NB4 (cell line): Measurements from ENCODE around the gene NIPAL3.

ENCODE experiments used
- DNase-seq: peaks from one replicate; pipeline ENCODE4 v3.0.0; 2010; ENCODE audit warnings: low read depth
- H3K4me3 ChIP-seq: one replicate; pipeline ENCODE4 v1.5.1; 2011; ENCODE audit warnings: mild to moderate bottlenecking, low read depth, low read length, moderate library complexity
- MYC ChIP-seq: IDR thresholded peaks from 2 replicates; pipeline ENCODE4 v1.6.1; 2011; ENCODE audit warnings: low read depth, low read length
- POLR2A ChIP-seq: IDR thresholded peaks from 2 replicates; pipeline ENCODE4 v1.6.1; 2011; ENCODE audit warnings: mild to moderate bottlenecking; ENCODE audit not compliant: insufficient read length; ENCODE audit errors: extremely low read depth
- TF ChIP-seq, protein P1 (sequence below): IDR thresholded peaks from 2 replicates; pipeline ENCODE4 v1.6.1; 2011; ENCODE audit warnings: low read depth, low read length
- TF ChIP-seq, protein P2 (sequence below): IDR thresholded peaks from one replicate; pipeline ENCODE4 v1.5.1; 2012; ENCODE audit warnings: low read depth, low read length

Gene NIPAL3

DNA sequence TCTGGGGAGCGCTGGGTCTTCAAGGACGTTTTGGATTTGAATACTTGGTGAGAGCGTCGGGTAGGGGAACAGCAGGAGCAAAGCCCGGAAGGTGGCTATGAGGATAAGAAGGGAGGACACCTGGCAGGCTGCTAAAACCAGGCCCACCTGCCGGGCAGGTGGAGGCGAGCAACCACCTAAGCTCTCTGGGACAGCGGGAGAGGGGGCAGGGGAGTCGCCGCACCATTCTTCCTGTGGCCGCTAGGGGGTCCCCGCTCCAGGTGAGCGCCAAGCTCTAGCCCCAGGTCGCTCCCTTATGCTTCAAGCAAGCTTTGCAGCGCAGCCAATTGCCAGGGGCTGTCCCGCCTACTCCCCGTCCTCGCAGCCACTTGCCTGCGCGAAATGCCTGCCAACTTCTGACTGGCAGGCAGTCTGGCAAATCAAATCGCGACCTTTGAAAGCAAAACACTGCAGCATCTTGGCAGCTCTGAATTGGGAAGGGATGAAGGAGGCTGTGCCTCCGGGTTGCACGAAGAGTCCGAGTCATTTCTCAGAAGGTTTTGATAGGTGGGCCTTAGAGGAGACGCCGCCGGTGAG lies at the start of gene NIPAL3:
Gene NIPAL3 (plus strand): TSS at position 469 of the 576 bp plus-strand sequence. CDS start 3,746 bp downstream, outside the sequence.
- peak; percentile 98 for DNase-seq
- peak within 1 kb of the TSS; percentile 91 for H3K4me3 ChIP-seq

DNA sequence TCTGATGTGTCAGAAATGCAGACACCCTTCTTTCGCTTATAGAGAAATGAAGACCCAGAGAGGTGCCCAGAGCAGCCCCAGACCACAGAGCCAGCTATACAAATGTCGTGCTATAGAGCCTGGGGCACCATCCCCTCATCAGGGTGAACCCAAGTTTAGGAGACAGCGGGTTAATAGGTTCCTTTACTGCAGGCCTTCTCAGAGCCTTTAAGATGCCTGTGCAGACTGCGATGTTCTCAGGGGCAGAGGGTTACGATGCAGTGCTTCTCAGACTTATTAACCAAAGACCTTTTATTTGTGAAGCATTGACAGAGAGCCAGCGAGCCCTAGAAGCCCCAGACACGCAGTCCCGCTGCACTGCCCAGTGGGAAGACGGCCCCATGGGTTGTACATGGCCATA lies 48.9 kb upstream of the NIPAL3 start:
- no peak for DNase-seq
- no peak for TF ChIP-seq POLR2A
- TF ChIP-seq, protein P1, sequence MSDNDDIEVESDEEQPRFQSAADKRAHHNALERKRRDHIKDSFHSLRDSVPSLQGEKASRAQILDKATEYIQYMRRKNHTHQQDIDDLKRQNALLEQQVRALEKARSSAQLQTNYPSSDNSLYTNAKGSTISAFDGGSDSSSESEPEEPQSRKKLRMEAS: no peak
- TF ChIP-seq, protein P2, sequence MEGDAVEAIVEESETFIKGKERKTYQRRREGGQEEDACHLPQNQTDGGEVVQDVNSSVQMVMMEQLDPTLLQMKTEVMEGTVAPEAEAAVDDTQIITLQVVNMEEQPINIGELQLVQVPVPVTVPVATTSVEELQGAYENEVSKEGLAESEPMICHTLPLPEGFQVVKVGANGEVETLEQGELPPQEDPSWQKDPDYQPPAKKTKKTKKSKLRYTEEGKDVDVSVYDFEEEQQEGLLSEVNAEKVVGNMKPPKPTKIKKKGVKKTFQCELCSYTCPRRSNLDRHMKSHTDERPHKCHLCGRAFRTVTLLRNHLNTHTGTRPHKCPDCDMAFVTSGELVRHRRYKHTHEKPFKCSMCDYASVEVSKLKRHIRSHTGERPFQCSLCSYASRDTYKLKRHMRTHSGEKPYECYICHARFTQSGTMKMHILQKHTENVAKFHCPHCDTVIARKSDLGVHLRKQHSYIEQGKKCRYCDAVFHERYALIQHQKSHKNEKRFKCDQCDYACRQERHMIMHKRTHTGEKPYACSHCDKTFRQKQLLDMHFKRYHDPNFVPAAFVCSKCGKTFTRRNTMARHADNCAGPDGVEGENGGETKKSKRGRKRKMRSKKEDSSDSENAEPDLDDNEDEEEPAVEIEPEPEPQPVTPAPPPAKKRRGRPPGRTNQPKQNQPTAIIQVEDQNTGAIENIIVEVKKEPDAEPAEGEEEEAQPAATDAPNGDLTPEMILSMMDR: no peak
- no peak for TF ChIP-seq MYC
- H3K4me3 ChIP-seq: no peak overlapping the region

More for the DNA sequence above, at the start of gene NIPAL3:
- no peak for TF ChIP-seq POLR2A
- TF ChIP-seq, protein P2: peak; percentile 56

DNA sequence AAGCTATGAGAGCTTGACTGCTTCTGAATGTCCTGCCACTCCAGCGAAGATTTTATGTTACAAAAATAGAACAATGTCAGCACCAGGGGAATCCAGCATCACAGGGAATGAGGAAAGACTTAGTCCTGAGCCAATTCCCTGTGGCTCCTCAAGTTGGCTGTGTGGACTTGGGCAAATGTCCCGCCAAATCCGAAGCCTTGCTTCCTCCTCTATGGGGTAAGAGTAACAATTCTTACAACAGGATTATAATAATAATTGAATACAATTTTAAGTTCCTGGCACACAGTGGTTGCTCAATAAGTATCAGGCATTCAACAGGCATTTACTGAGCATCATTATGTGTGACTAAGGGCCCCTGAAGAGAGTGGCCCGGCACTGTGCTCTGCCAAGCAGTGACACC lies 46.4 kb upstream of the NIPAL3 start:
- TF ChIP-seq, protein P2: no peak
- TF ChIP-seq, protein P1: no peak
- no peak for DNase-seq
- no peak overlapping the region for H3K4me3 ChIP-seq

DNA sequence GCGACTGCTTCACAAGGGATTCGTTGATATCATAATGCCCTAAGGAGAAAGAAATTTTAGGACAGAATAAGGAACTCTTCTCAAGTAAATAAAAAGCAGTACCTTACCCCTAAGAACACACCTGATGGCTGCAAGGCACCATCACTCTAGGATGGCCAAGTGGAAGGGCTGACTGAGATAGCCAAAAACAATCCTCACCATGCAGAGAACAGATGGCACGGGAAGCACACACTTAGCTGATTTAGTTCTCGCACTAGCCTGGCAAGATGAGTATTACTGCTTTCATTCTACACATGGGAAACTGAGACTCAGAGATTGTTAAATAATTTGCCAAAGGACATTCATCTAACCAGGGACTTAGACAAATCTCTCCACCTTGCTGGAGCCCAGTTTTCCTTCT lies 45.8 kb upstream of the NIPAL3 start:
- no peak for DNase-seq
- TF ChIP-seq, protein P1: no peak
- TF ChIP-seq MYC: no peak
- TF ChIP-seq POLR2A: no peak
- TF ChIP-seq, protein P2: no peak
- H3K4me3 ChIP-seq: no peak overlapping the region

DNA sequence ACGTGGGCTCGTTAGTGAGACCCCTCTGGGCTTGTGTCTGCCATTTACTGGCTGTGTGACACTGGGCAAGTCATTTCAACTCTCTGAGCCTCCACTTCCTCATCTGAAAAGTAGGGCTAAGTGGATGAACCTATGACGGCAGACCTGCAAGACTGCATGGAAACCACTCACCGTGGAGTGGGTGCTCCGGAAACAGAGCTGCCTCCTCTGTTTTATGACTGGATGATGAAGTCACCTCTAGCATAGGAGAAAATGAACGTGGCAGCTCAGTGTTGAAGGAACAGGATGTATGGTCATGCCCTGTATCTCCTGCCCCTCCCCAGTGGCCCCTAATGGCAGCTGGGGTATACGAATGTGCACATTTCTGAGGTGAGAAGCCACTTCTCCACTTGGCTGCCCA lies 42.6 kb upstream of the NIPAL3 start:
- TF ChIP-seq, protein P2: no peak
- TF ChIP-seq MYC: no peak
- TF ChIP-seq, protein P1: no peak
- TF ChIP-seq POLR2A: no peak
- no peak for DNase-seq

DNA sequence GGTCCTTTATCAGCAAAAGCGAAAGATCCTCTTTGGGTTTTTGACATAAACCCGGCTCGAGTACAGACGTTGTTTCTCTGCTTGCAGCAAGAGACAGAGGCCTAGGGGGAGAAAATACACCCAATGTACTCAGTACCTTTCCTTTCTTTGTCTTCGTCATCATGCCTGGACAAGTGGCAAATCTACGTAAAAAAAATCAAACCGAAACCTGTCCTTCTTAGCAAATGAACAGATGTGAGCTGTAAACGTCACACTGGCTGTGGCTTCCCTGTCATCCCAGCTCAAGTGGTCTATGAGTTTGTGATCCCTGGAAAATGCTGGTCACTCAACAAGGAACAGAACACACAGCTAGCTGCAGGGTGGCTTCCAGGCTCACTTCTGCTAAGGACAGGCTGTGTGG lies 41.9 kb upstream of the NIPAL3 start:
- TF ChIP-seq POLR2A (no peak), MYC (no peak)
- TF ChIP-seq, protein P2: no peak
- TF ChIP-seq, protein P1: no peak
- H3K4me3 ChIP-seq: no peak overlapping the region
- DNase-seq: no peak

More for the DNA sequence above, 42.6 kb upstream of the NIPAL3 start:
- H3K4me3 ChIP-seq: no peak overlapping the region
